Tibial nerve (tissue), 4 donors: Measurements from ENCODE around the gene YIPF6. TPM values are rescaled to one million over a fixed set of nuclear protein-coding genes. Genes with fewer than 3 reads are reported as not detected.
"Not testable (repeated sequence)": the region's sequence is repeated elsewhere in the genome, so short reads cannot be mapped to it uniquely, and the experiment has no call there.

Source experiments
- DNase-seq, 2 donors: peaks; one replicate each; pipeline ENCODE4 v3.0.0-alpha.2; 2019; ENCODE audit warnings: low spot score in 2 of 2
- H3K27ac ChIP-seq, 4 donors: fragments of 200-600 bp; sonication (generic) in 3 of 4; one replicate each; pipeline ENCODE4 v1.5.1; 2017 to 2019; ENCODE audit warnings: mild to moderate bottlenecking in 1 of 4
- H3K27me3 ChIP-seq, 2 donors: fragments of 200-600 bp; sonication (generic) in 1 of 2; one replicate each; pipeline versions ENCODE4 v1.5.1 to v1.6.0; 2017 to 2019
- H3K36me3 ChIP-seq, 3 donors: fragments of 200-600 bp; sonication (generic); one replicate each; pipeline ENCODE4 v1.5.1; 2018 to 2019
- H3K4me1 ChIP-seq, 4 donors: fragments of 200-600 bp; sonication (generic) in 3 of 4; one replicate each; pipeline ENCODE4 v1.5.1; 2017 to 2019
- H3K4me3 ChIP-seq, 4 donors: fragments of 200-600 bp; sonication (generic) in 3 of 4; one replicate each; pipeline ENCODE4 v1.5.1; 2017 to 2019; ENCODE audit warnings: mild to moderate bottlenecking in 1 of 4, moderate library complexity in 1 of 4
- H3K9me3 ChIP-seq, 4 donors: fragments of 200-600 bp; sonication (generic) in 3 of 4; one replicate each; pipeline ENCODE4 v1.5.1; 2017 to 2019
- CTCF ChIP-seq, 5 experiments: fragments of 200-600 bp in 3 of 5; fragments of 450-650 bp in 2 of 5; sonication (generic) in 3 of 5; IDR thresholded peaks; one replicate each; pipeline ENCODE4 v1.5.1; 2016 to 2019; ENCODE audit warnings: antibody characterized with exemption in 5 of 5, mild to moderate bottlenecking in 3 of 5, moderate library complexity in 2 of 5
- EP300 ChIP-seq, 2 donors: sonication (generic); formaldehyde crosslinking; IDR thresholded peaks; one replicate each; pipeline ENCODE4 v1.6.1; 2017; ENCODE audit warnings: antibody characterized with exemption in 2 of 2, mild to moderate bottlenecking in 1 of 2
- POLR2A ChIP-seq, 2 donors: fragments of 450-650 bp; IDR thresholded peaks; one replicate each; pipeline ENCODE4 v1.6.1; 2017; ENCODE audit warnings: antibody characterized with exemption in 2 of 2, mild to moderate bottlenecking in 2 of 2, moderate library complexity in 2 of 2
- WGBS, 2 donors: methylation state at CpG; one replicate each; pipeline ENCODE4 v1.1.5; 2018; 5-methylcytosine and 5-hydroxymethylcytosine counted together
- total RNA-seq, 4 donors: library from RNA; depleted of rRNA; stranded (reverse); fragments of >200 nt; gene quantifications; one replicate each; pipeline ENCODE4 v1.1.0, GENCODE V29; 2016

Gene YIPF6
- total RNA-seq, 4 donors from 2014 or later: 22.5 to 25.5 (median 24.3) TPM

DNA sequence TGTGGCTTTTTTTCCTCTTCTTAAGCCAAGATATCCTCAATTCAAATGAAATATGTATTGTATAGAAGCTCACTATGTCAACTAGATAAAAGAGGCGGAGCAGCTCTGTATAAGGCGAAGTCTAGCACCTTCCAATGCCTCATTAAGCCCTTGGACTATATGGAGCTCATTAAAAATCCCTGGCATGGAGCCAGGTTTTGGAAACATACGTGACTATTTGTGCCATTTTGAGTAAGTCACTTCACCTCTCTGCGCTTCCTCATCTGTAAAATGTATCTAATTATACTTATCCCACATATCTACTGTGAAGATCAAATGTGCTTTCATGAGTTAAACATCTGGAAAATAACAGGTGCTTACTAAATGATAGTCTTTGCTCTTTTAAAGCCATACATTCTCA lies 57.2 kb downstream of the YIPF6 start:
- TF ChIP-seq POLR2A (IDR thresholded peaks at IDR 0.05) (no peak), CTCF (IDR thresholded peaks at IDR 0.05) (no peak), EP300 (IDR thresholded peaks at IDR 0.05) (no peak)
- Histone ChIP-seq H3K36me3 (no peaks in the 10 kb centered on the region), H3K4me1 (no peaks in the 10 kb centered on the region), H3K27ac (no peak overlapping the region), H3K27me3 (no peaks in the 10 kb centered on the region), H3K4me3 (no peak overlapping the region), H3K9me3 (no peaks in the 10 kb centered on the region)
- WGBS, 2 donors: 80 to 83% methylated on average over 4 of the region's 4 CpGs
- no peak for DNase-seq

DNA sequence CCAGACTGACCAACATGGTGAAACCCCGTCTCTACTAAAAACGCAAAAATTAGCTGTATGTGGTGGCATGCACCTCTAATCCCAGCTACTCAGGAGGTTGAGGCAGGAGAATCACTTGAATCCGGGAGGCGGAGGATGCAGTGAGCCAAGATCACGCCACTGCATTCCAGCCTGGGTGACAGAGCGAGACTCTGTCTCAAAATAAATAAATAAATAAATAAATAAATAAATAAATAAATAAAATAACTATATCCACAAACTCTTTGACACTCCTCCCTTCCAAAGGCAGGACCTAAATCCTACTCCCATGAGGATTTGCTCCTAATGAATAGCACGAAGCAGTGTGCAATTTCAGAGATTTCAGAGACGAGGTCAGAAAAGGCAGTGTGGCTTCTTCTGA lies 58.3 kb downstream of the YIPF6 start:
- not testable (repeated sequence) for H3K9me3 ChIP-seq, H3K4me1 ChIP-seq, H3K27ac ChIP-seq, H3K36me3 ChIP-seq, H3K27me3 ChIP-seq, DNase-seq, H3K4me3 ChIP-seq
- WGBS, 2 donors: 89% methylated on average over 7 to 8 of the region's 8 CpGs

DNA sequence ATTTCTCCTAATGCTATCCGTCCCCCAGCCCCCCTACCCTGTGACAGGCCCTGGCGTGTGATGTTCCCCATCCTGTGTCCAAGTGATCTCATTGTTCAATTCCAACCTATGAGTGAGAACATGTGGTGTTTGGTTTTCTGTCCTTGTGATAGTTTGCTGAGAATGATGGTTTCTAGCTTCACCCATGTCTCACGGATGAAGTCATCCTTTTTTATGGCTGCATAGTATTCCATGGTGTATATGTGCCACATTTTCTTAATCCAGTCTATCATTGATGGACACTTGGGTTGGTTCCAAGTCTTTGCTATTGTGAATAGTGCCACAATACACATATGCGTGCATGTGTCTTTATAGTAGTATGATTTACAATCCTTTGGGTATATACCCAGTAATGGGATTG lies 61.1 kb downstream of the YIPF6 start:
- H3K4me1 ChIP-seq, H3K27me3 ChIP-seq, H3K36me3 ChIP-seq, DNase-seq, H3K9me3 ChIP-seq, H3K27ac ChIP-seq, H3K4me3 ChIP-seq: not testable (repeated sequence)
- 89 to 98% methylated on average over 4 of the region's 4 CpGs for WGBS, 2 donors

DNA sequence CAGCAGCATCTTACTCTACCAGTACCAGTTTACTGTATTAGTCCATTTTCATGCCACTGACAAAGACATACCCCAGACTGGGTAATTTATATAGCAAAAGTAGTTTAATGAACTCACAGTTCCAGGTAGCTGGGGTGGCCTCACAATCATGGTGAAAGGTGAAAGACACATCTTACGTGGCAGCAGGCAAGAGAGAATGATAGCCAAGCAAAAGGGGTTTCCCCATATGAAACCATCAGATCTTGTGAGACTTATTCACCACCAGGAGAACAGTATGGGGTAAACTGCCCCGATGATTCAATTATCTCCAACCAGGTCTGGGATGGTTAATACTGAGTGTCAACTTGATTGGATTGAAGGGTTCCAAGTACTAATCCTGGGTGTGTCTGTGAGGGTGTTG lies 69.3 kb downstream of the YIPF6 start:
- H3K36me3 ChIP-seq: no peaks in the 10 kb centered on the region
- DNase-seq: no peak
- H3K4me1 ChIP-seq: no peaks in the 10 kb centered on the region
- TF ChIP-seq EP300 (IDR thresholded peaks at IDR 0.05) (no peak), POLR2A (IDR thresholded peaks at IDR 0.05) (no peak), CTCF (IDR thresholded peaks at IDR 0.05) (no peak)
- no peak overlapping the region for H3K4me3 ChIP-seq
- H3K9me3 ChIP-seq: no peaks in the 10 kb centered on the region
- WGBS, 2 donors: 73 to 75% methylated on average over 2 of the region's 2 CpGs
- peaks cover 0 to 4% of the 10 kb centered on the region in 2 donors for H3K27me3 ChIP-seq
- H3K27ac ChIP-seq: no peak overlapping the region

- WGBS, 2 donors: 78 to 87% methylated on average over 4 of the region's 4 CpGs
- no peaks in the 10 kb centered on the region for H3K9me3 ChIP-seq
Observed at GRCh38 chrX:68570598-68570997, 71.7 kb downstream of the YIPF6 start.

GRCh38 chrX:68571292-68571609 lies 72.4 kb downstream of the YIPF6 start:
- TF ChIP-seq EP300 (IDR thresholded peaks at IDR 0.05) (no peak), CTCF (IDR thresholded peaks at IDR 0.05) (no peak), POLR2A (IDR thresholded peaks at IDR 0.05) (no peak)
- no peak for DNase-seq
- H3K4me1 ChIP-seq: no peaks in the 10 kb centered on the region
- H3K27ac ChIP-seq: no peak overlapping the region
- H3K4me3 ChIP-seq: no peak overlapping the region
- peaks cover 0 to 4% of the 10 kb centered on the region in 2 donors for H3K27me3 ChIP-seq
- no peaks in the 10 kb centered on the region for H3K9me3 ChIP-seq
- 75 to 85% methylated on average over 3 of the region's 3 CpGs for WGBS, 2 donors
- no peaks in the 10 kb centered on the region for H3K36me3 ChIP-seq

More at GRCh38 chrX:68570598-68570997, 71.7 kb downstream of the YIPF6 start:
- Histone ChIP-seq H3K36me3 (no peaks in the 10 kb centered on the region), H3K27me3 (peaks cover 0 to 4% of the 10 kb centered on the region in 2 donors), H3K4me3 (no peak overlapping the region), H3K27ac (no peak overlapping the region), H3K4me1 (no peaks in the 10 kb centered on the region)
- DNase-seq: no peak
- TF ChIP-seq POLR2A (IDR thresholded peaks at IDR 0.05) (no peak), CTCF (IDR thresholded peaks at IDR 0.05) (no peak), EP300 (IDR thresholded peaks at IDR 0.05) (no peak)
